Upper lobe of left lung (tissue), 6 donors: ENCODE measurements around the gene LAMA5. TPM values are rescaled to one million over a fixed set of nuclear protein-coding genes. Genes with fewer than 3 reads are reported as not detected.

Source experiments
- ATAC-seq, 2 donors: fragments of 200-7000 bp; cut with Tn5 transposase; one replicate each; pipeline ENCODE4 v1.9.1; 2022; ENCODE audit warnings: mild to moderate bottlenecking in 2 of 2, moderate library complexity in 2 of 2; ENCODE audit not compliant: low FRiP score in 2 of 2
- DNase-seq, 2 donors: peaks; one replicate each; pipeline ENCODE4 v3.0.0-alpha.2; 2019 to 2020
- H3K27ac ChIP-seq, 4 donors: fragments of 200-600 bp; sonication (generic); one replicate each; pipeline ENCODE4 v1.5.1; 2016 to 2019
- H3K27me3 ChIP-seq, 4 donors: fragments of 200-600 bp; sonication (generic); one replicate each; pipeline ENCODE4 v1.5.1; 2017 to 2019
- H3K36me3 ChIP-seq, 4 donors: fragments of 200-600 bp; sonication (generic); one replicate each; pipeline ENCODE4 v1.5.1; 2016 to 2019
- H3K4me1 ChIP-seq, 4 donors: fragments of 200-600 bp; sonication (generic); one replicate each; pipeline ENCODE4 v1.5.1; 2018 to 2019
- H3K4me3 ChIP-seq, 4 donors: fragments of 200-600 bp; sonication (generic); one replicate each; pipeline ENCODE4 v1.5.1; 2017 to 2019; ENCODE audit warnings: mild to moderate bottlenecking in 2 of 4, moderate library complexity in 1 of 4
- H3K9me3 ChIP-seq, 4 donors: fragments of 200-600 bp; sonication (generic); one replicate each; pipeline ENCODE4 v1.5.1; 2018 to 2019
- CTCF ChIP-seq, 6 experiments: fragments of 450-650 bp in 4 of 6; fragments of 200-600 bp in 2 of 6; sonication (generic) in 2 of 6; IDR thresholded peaks; one replicate each; pipeline ENCODE4 v1.5.1; 2016 to 2019; ENCODE audit warnings: antibody characterized with exemption in 6 of 6
- EP300 ChIP-seq, 4 donors: sonication (generic); formaldehyde crosslinking; IDR thresholded peaks; one replicate each; pipeline ENCODE4 v1.5.1; 2017; ENCODE audit warnings: antibody characterized with exemption in 4 of 4, control low read depth in 2 of 4
- POLR2A ChIP-seq, 4 donors: fragments of 450-650 bp; IDR thresholded peaks; one replicate each; pipeline ENCODE4 v1.5.1; 2016 to 2017; ENCODE audit warnings: antibody characterized with exemption in 4 of 4, mild to moderate bottlenecking in 2 of 4
- POLR2AphosphoS5 ChIP-seq, 2 donors: sonication (generic); formaldehyde crosslinking; IDR thresholded peaks; one replicate each; pipeline ENCODE4 v1.5.1; 2017; ENCODE audit warnings: antibody characterized with exemption in 2 of 2
- WGBS, 2 donors: methylation state at CpG; one replicate each; pipeline ENCODE4 v1.1.5; 2017 to 2018; 5-methylcytosine and 5-hydroxymethylcytosine counted together
- total RNA-seq, 6 donors: library from RNA; depleted of rRNA in 4 of 6; stranded (reverse); fragments of >200 nt in 4 of 6; gene quantifications; one replicate each; pipeline versions ENCODE4 v1.1.0 to v1.2.1, GENCODE V29; 2016 to 2021
- donor health status: DM: no; HTN: no; CAD: no; lungs with moderate emphysema.
- donor health status: DM: no; HTN: yes; CAD: no; lungs with severe emphysema.

Gene LAMA5
- total RNA-seq, 6 donors from 2014 or later: 176 to 1,019 (median 307) TPM

GRCh38 chr20:62293111-62293784, 73.9 kb downstream of the LAMA5 start:
- no peaks in the 10 kb centered on the region for H3K9me3 ChIP-seq
- TF ChIP-seq CTCF (IDR thresholded peaks at IDR 0.05) (no peak), POLR2AphosphoS5 (IDR thresholded peaks at IDR 0.05) (no peak)
- peaks cover 17 to 86% (median 61%) of the 10 kb centered on the region in 4 donors for H3K36me3 ChIP-seq
- ATAC-seq (no peak), DNase-seq (no peak)
- no peaks in the 10 kb centered on the region for H3K27me3 ChIP-seq
- H3K4me1 ChIP-seq: no peaks in the 10 kb centered on the region
- H3K27ac ChIP-seq: no peak overlapping the region
- H3K4me3 ChIP-seq: no peak overlapping the region
- WGBS, 2 donors: 92% methylated on average over 19 to 20 of the region's 20 CpGs

- DNase-seq: no peak
- H3K27me3 ChIP-seq: no peaks in the 10 kb centered on the region
- ATAC-seq: peak in 1 of 2 donors; percentile 6
- H3K4me3 ChIP-seq: no peak overlapping the region
- no peak for TF ChIP-seq POLR2AphosphoS5 (IDR thresholded peaks at IDR 0.05)
- TF ChIP-seq EP300 (IDR thresholded peaks at IDR 0.05): no peak
- no peak for TF ChIP-seq POLR2A (IDR thresholded peaks at IDR 0.05)
- no peak for TF ChIP-seq CTCF (IDR thresholded peaks at IDR 0.05)
- H3K36me3 ChIP-seq: peaks cover 17 to 91% (median 59%) of the 10 kb centered on the region in 4 donors
- H3K4me1 ChIP-seq: no peaks in the 10 kb centered on the region
- H3K27ac ChIP-seq: no peak overlapping the region
- 86 to 92% methylated on average over 11 of the region's 11 CpGs for WGBS, 2 donors
- no peaks in the 10 kb centered on the region for H3K9me3 ChIP-seq
Observed at GRCh38 chr20:62292108-62292507, 75.0 kb downstream of the LAMA5 start.

GRCh38 chr20:62291251-62292066, 75.7 kb downstream of the LAMA5 start:
- Histone ChIP-seq H3K27ac (no peak overlapping the region), H3K27me3 (no peaks in the 10 kb centered on the region), H3K36me3 (peaks cover 17 to 88% (median 62%) of the 10 kb centered on the region in 4 donors), H3K9me3 (no peaks in the 10 kb centered on the region), H3K4me1 (no peaks in the 10 kb centered on the region), H3K4me3 (no peak overlapping the region)
- peak; percentile 46 to 56 for ATAC-seq
- 92 to 96% methylated on average over 17 to 27 of the region's 29 CpGs for WGBS, 2 donors
- TF ChIP-seq POLR2AphosphoS5 (IDR thresholded peaks at IDR 0.05) (no peak), EP300 (IDR thresholded peaks at IDR 0.05) (no peak), POLR2A (IDR thresholded peaks at IDR 0.05) (no peak), CTCF (IDR thresholded peaks at IDR 0.05) (no peak)
- peak in 1 of 2 donors; percentile 73 for DNase-seq

GRCh38 chr20:62289898-62290297, 77.2 kb downstream of the LAMA5 start:
- no peaks in the 10 kb centered on the region for H3K9me3 ChIP-seq
- 90 to 95% methylated on average over 8 of the region's 8 CpGs for WGBS, 2 donors
- no peak for TF ChIP-seq CTCF (IDR thresholded peaks at IDR 0.05)
- TF ChIP-seq POLR2AphosphoS5 (IDR thresholded peaks at IDR 0.05): no peak
- no peak for TF ChIP-seq EP300 (IDR thresholded peaks at IDR 0.05)
- no peak for TF ChIP-seq POLR2A (IDR thresholded peaks at IDR 0.05)
- no peak overlapping the region for H3K27ac ChIP-seq
- ATAC-seq (no peak), DNase-seq (no peak)
- H3K4me1 ChIP-seq: no peaks in the 10 kb centered on the region
- H3K36me3 ChIP-seq: peaks cover 21 to 92% (median 63%) of the 10 kb centered on the region in 4 donors
- no peaks in the 10 kb centered on the region for H3K27me3 ChIP-seq
- no peak overlapping the region for H3K4me3 ChIP-seq
